22Rv1 (cell line): ENCODE results near the gene PDZRN3.

Experiments used
- ZFX ChIP-seq: fragments of 450-650 bp; IDR thresholded peaks from 2 replicates; pipeline ENCODE4 v1.6.1; 2017; ENCODE audit warnings: antibody characterized with exemption, borderline replicate concordance
- TF ChIP-seq, protein P1 (sequence below): fragments of 450-650 bp; IDR thresholded peaks from 2 replicates; pipeline ENCODE4 v1.5.1; 2017; ENCODE audit warnings: mild to moderate bottlenecking

DNA sequence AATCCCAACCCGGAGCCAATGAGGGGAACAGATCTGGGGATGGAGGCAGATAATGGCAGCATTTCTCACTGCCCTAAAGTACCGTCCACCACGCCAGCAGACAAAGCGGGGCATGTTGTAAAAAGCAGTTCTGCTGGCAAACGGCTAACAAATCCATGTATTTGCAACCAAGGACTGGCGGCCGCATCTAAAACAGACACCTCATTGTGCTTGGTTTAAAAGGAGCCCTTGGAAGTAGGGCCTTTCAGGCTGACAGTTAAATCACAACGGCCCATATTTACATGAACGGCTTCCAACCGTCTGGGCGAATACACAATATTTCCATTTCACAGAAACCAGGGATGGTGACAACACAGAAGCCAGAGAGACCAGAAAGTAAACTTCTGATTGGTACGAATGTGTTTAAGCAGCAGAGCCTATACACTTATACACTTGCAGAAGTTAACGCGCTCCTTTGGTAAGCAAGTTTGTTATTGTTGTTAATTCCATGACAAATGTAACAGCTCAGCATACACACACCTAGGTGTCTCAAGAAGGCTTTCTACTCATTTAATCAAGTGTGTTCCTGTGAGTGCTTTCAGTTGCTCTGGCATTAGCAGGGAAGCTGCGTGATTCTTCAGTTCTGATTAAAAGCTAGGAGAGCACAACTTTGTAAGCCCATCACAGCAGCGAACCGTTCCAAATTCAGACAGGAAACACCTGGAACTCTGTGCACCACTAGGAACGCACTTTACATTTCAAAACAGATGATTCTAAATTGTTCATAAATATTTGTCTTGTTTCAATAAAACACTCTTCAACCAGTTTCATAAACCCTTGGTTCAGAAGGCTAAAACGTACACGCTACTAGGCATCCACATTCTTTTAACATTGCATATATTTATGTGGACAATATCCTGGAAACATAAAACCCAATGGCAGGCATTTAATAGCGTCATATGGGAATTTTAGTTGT, 112.9 kb downstream of the PDZRN3 start:
- TF ChIP-seq, protein P1, sequence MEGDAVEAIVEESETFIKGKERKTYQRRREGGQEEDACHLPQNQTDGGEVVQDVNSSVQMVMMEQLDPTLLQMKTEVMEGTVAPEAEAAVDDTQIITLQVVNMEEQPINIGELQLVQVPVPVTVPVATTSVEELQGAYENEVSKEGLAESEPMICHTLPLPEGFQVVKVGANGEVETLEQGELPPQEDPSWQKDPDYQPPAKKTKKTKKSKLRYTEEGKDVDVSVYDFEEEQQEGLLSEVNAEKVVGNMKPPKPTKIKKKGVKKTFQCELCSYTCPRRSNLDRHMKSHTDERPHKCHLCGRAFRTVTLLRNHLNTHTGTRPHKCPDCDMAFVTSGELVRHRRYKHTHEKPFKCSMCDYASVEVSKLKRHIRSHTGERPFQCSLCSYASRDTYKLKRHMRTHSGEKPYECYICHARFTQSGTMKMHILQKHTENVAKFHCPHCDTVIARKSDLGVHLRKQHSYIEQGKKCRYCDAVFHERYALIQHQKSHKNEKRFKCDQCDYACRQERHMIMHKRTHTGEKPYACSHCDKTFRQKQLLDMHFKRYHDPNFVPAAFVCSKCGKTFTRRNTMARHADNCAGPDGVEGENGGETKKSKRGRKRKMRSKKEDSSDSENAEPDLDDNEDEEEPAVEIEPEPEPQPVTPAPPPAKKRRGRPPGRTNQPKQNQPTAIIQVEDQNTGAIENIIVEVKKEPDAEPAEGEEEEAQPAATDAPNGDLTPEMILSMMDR = no peak
- no peak for TF ChIP-seq ZFX
